Uterus (tissue), 2 donors: ENCODE results near the gene CMTM8.

Experiments used
- CTCF ChIP-seq, 4 experiments: fragments of 200-600 bp in 2 of 4; fragments of 450-650 bp in 2 of 4; sonication (generic) in 2 of 4; IDR thresholded peaks; one replicate each; pipeline ENCODE4 v1.5.1; 2016 to 2019; ENCODE audit warnings: antibody characterized with exemption in 4 of 4, mild to moderate bottlenecking in 2 of 4, moderate library complexity in 1 of 4
- POLR2A ChIP-seq, 2 donors: fragments of 450-650 bp; IDR thresholded peaks; one replicate each; pipeline ENCODE4 v1.6.1; 2016; ENCODE audit warnings: antibody characterized with exemption in 2 of 2, mild to moderate bottlenecking in 1 of 2, moderate library complexity in 1 of 2

- TF ChIP-seq CTCF (IDR thresholded peaks at IDR 0.05) (no peak), POLR2A (IDR thresholded peaks at IDR 0.05) (no peak)
Observed at GRCh38 chr3:32410367-32411246, 172.1 kb downstream of the CMTM8 start.
